Measurements from ENCODE around the gene BRCA1.
"Not testable (repeated sequence)": the region's sequence is repeated elsewhere in the genome, so short reads cannot be mapped to it uniquely, and the experiment has no call there.

The BRCA1 gene

DNA sequence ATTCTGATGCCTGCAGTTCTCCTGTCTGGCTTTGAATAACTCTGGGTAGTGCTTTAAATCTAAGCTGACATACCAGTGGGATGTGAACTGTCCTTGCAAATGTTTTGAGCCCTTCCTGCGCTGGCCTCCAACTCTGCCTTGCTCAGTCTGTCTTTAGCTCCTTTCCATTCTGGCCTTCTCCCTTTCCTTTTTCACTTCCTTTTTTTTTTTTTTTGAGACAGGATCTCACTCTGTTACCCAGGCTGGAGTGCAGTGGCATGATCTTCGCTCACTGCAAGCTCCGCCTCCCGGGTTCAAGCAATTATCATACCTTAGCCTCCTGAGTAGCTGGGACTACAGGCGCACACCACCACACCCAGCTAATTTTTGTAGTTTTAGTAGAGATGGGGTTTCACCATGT is 8.3 kb upstream of the BRCA1 start:
- DNase-seq: not testable (repeated sequence)

DNA sequence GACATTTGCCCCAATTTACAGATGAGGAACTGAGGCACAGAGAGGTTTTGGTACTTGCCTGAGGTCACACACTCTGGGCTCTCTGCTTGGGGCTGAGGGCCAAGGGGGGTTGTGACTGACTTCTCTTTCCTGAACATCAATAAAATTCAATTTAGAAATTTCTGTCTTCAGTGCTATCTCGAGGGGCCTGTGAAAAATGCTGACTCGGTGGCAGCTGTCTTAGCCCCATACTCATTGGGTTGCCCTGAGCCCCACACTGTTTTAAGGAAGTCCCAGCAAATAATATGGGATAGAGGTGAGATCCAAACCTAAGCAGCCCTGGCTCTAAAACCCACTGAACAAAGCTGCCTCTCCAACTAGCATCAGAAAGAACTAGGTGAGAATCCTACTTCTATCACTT is 7.0 kb upstream of the BRCA1 start:
- no peak for DNase-seq

- DNase-seq: no peak
Observed at GRCh38 chr17:43129671-43130010, 4.5 kb upstream of the BRCA1 start.

- not testable (repeated sequence) for DNase-seq
Observed at GRCh38 chr17:43127333-43127876, 2.2 kb upstream of the BRCA1 start.

GRCh38 chr17:43126911-43127290 is 1.7 kb upstream of the BRCA1 start:
- DNase-seq: no peak

DNA sequence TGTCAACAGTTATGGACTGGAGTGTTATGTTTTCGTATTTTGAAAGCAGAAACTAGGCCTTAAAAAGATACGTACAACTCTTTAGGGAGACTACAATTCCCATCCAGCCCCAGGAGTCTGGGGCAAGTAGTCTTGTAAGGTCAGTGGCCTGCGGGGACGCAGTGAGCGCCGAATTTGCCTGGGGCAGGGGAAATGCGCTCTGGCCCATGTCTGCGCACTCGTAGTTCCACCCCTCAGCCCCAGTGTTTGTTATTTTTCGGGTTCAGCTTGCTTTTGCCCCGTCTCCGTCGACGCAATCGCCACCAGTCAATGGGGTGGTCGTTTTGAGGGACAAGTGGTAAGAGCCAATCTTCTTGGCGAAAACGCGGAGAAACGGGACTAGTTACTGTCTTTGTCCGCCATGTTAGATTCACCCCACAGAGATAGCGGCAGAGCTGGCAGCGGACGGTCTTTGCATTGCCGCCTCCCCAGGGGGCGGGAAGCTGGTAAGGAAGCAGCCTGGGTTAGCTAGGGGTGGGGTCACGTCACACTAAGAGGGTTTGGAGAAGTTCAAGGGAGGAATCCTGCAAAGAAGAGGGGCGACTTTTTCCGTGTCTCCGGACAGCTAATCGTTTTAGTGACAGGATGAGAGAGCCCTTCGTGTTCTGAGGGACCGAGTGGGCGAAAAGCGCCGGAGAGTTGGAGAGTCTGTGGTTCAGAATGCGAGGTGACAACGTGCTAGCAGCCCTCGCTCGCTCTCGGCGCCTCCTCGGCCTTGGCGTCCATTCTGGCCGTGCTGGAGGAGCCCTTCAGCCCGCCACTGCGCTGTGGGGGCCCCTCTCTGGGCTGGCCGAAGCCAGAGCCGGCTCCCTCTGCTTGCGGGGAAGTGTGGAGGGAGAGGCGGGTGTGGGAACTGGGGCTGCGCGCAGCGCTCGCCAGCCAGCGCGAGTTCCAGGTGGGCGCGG is 1.1 kb upstream of the BRCA1 start:
- DNase-seq: no peak

- no peak for DNase-seq
Observed at GRCh38 chr17:43118679-43119615, 6.2 kb downstream of the BRCA1 start.

DNA sequence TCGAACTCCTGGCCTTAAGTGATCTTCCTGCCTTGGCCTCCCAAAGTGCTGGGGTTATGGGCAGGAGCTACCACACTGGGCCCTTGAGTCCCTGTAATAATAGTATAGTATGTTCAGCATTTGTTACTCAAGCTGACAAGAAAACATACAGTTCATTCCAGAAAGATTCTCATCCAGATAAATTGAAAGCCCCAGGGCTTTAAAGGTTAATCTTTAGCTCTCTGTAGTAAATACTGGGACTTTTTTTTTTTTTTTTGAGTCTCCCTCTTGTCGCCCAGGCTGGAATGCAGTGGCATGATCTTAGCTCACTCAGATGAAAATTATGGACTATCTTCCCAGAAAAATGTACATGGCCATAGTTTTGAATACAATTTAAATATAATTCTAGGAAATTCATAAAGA is 11.0 kb downstream of the BRCA1 start:
- DNase-seq: no peak

DNA sequence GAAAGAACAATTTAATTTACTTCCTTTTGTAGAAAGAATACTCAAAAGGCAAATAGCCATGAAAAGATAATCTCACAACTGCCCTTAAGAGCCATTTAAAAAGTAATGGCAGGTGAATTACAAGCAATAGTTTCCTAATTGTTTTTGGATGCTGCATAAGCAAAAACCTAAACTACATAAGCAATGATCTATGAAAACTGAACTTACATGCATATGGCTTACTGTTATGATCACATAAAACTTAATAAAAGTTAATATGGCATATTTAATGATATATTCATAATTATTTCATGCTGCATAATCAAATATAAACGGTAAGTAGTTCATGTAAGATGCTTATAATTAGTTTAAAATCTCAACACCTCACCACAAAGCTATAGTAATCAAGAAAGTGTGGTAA is 18.6 kb downstream of the BRCA1 start:
- DNase-seq: no peak

DNA sequence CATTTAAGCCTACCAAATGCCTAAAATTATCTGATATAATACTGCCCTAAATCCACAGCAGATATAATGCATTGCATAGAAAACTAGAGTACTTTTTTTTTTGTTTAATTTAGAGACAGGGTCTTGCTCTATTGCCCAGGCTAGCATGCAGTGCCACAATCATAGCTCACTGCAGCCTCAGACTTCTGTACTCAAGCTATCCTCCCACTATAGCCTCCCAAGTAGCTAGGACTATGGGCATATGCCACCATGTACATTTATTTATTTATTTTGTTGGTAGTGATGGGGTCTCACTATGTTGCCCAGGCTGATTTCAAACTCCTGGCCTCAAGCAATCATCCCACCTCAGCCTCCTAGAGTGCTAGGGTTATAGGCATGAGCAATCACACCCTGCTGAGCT is 20.0 kb downstream of the BRCA1 start:
- no peak for DNase-seq

- DNase-seq: no peak
Observed at GRCh38 chr17:43104665-43105064, 20.5 kb downstream of the BRCA1 start.

GRCh38 chr17:43095364-43095763 is 29.8 kb downstream of the BRCA1 start:
- DNase-seq: not testable (repeated sequence)

DNA sequence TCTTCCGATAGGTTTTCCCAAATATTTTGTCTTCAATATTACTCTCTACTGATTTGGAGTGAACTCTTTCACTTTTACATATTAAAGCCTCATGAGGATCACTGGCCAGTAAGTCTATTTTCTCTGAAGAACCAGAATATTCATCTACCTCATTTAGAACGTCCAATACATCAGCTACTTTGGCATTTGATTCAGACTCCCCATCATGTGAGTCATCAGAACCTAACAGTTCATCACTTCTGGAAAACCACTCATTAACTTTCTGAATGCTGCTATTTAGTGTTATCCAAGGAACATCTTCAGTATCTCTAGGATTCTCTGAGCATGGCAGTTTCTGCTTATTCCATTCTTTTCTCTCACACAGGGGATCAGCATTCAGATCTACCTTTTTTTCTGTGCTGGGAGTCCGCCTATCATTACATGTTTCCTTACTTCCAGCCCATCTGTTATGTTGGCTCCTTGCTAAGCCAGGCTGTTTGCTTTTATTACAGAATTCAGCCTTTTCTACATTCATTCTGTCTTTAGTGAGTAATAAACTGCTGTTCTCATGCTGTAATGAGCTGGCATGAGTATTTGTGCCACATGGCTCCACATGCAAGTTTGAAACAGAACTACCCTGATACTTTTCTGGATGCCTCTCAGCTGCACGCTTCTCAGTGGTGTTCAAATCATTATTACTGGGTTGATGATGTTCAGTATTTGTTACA is 30.9 kb downstream of the BRCA1 start:
- DNase-seq: no peak

- DNase-seq: no peak
Observed at GRCh38 chr17:43092901-43093300, 32.3 kb downstream of the BRCA1 start.

DNA sequence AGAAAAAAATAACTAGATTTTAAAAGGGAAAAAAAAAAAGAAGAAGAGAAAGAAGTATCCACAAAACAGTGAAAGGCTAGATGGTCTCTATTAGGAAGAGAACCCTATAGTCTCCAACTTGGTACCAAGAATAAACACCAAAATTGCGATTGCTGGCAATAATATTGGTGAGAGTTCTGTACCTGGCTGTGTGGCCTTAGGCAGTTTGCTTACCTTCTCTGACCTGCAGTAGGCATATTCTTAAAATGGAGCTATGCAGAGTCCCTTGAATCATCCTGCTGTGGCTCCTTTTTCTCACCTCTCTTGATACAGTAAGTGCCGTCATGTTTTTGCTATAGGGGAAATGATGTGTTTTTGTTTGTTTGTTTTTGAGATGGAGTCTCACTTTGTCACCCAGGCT is 35.1 kb downstream of the BRCA1 start:
- no peak for DNase-seq

- DNase-seq: no peak
Observed at GRCh38 chr17:43085474-43085873, 39.7 kb downstream of the BRCA1 start.

GRCh38 chr17:43079641-43080302 is 45.4 kb downstream of the BRCA1 start:
- DNase-seq: no peak

GRCh38 chr17:43074869-43075268 is 50.3 kb downstream of the BRCA1 start:
- no peak for DNase-seq

DNA sequence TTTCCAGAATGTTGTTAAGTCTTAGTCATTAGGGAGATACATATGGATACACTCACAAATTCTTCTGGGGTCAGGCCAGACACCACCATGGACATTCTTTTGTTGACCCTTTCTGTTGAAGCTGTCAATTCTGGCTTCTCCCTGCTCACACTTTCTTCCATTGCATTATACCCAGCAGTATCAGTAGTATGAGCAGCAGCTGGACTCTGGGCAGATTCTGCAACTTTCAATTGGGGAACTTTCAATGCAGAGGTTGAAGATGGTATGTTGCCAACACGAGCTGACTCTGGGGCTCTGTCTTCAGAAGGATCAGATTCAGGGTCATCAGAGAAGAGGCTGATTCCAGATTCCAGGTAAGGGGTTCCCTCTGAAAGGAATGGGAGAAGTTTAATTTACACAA is 54.3 kb downstream of the BRCA1 start:
- DNase-seq: no peak

DNA sequence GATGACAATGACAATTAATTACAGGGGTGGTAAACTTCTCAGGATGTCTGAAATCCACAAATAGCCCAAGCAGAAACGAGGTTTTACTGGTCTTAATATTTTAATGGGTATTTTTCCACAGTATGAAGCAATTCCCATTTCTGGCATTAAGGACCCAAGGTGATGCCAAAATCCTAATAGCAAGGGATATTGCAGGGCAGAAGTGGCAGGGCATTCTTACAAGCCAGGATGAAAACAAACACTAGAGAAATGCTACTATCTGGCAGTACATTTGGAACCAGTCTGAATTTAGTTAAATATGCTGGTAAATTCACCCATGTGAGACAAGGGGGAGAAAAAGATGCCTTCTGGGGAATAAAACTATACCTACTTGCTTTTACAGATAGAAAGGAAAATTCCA is 54.9 kb downstream of the BRCA1 start:
- no peak for DNase-seq

- DNase-seq: no peak
Observed at GRCh38 chr17:43069368-43069898, 55.7 kb downstream of the BRCA1 start.

All from hippocampal formation (tissue), 2 donors.